Erythroblast (primary cell): Measurements from ENCODE around the gene CNKSR2.

ENCODE experiments used
- DNase-seq, 2 experiments: peaks; one replicate each; lab custom pipeline; 2025; lab: John Stamatoyannopoulos, UW
- GATA1 ChIP-seq: IDR thresholded peaks from 2 replicates; pipeline ENCODE4 v1.6.1; 2011; ENCODE audit warnings: low read depth, mild to moderate bottlenecking, control low read depth, low read length, moderate library complexity
- POLR2A ChIP-seq: IDR thresholded peaks from 2 replicates; pipeline ENCODE4 v1.6.1; 2011; ENCODE audit warnings: mild to moderate bottlenecking, low read length

Gene CNKSR2

DNA sequence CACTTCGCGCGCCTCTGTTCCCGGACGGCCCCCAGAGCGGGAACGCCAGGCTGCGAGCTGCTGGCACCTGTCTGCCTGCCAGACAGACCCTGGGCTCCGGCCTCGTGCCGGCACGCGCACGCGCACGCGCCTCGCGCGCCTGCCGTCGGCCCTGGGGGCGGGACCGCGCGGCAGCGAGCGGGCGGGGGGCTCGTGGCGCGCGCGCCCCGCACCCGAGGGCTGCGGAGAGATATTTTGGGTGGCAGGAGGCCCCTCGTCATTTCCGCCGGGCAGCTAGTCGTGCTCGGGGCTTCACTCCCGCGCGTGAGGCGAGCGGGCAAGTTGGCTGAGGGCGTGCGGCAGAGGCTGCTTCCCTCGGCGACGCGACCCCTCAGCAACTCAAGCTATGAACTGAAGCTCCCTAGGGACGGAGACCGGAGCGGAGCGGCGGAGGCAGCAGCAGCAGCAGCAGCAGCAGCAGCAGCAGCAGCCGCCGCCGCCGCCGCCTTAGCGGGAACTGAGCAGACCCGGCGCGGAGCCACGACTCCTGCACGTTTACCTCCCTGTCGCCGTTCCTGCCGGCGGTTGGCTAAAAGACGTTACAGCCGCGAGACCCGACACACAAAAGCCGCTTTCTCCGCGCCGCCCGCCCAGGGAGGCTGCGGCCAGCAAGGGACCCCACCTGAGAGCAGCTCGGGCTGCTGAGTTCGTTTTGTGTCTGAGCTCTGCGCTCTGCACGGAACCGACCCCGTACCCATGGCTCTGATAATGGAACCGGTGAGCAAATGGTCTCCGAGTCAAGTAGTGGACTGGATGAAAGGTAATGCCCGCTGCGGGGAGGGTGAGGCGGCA, at the start of gene CNKSR2:
Gene CNKSR2 (plus strand): TSS at position 256 of the 831 bp plus-strand sequence. CDS start 480 bp downstream, at position 736.
- DNase-seq = peak; percentile 29 to 42
- TF ChIP-seq GATA1 = no peak
- TF ChIP-seq POLR2A = no peak

DNA sequence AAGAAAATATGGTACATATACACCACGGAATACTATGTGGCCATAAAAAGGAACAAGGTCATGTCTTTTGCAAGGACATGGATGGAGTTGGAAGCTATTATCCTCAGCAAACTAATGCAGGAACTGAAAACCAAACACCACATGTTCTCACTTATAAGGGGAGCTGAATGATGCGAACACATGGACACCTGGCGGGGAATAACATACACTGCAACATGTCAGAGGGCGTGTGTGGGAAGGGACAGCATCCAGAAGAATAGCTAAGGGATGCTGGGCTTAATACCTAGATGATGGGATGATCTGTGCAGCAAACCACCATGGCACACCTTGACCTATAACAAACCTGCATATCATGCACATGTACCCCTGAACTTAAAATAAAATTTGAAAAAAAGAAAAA, 19.5 kb upstream of the CNKSR2 start:
- TF ChIP-seq GATA1 = no peak

DNA sequence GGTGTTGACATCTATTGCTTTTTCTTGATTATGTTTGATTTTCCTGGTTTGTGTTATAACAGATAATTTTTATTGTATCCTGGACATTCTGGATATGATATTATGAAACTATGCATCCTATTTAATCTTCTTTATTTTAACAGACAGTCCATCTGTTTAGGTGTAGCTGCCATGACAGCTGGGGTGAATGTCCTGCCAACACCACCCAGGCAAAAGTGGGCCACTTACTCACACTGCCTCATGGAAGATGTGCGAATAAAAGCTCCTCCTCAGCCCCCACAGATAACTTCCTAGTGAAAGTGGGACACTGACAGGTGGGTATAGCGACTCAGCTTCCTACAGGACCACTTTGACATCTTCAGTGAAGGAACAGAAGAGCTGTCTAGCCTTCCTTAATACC, 18.4 kb upstream of the CNKSR2 start:
- no peak for DNase-seq
- TF ChIP-seq POLR2A (no peak), GATA1 (no peak)

More for the DNA sequence above, 19.5 kb upstream of the CNKSR2 start:
- no peak for DNase-seq

- DNase-seq = no peak
- no peak for TF ChIP-seq GATA1
- no peak for TF ChIP-seq POLR2A
Measured at GRCh38 chrX:21369613-21370012, 4.6 kb upstream of the CNKSR2 start.

DNA sequence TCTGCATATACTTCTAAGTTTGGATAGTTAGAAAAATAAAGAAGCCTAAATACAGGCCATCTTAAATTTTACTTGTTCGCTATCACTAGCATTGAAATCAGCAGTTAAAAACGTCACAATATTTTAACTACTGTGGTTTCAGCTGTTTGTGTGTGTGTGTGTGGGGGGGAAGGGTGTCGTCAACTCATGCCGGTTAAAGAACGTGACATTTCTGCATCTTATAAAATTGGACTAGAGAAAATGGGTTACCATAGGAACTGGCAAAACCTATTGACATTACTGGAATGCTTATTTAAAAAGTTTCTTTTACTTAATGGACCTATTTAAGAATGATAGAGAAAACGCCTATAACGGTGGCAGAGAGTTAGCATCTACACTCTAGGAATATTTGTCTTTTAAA, 1.2 kb upstream of the CNKSR2 start:
- DNase-seq = no peak
- TF ChIP-seq POLR2A (no peak), GATA1 (no peak)

DNA sequence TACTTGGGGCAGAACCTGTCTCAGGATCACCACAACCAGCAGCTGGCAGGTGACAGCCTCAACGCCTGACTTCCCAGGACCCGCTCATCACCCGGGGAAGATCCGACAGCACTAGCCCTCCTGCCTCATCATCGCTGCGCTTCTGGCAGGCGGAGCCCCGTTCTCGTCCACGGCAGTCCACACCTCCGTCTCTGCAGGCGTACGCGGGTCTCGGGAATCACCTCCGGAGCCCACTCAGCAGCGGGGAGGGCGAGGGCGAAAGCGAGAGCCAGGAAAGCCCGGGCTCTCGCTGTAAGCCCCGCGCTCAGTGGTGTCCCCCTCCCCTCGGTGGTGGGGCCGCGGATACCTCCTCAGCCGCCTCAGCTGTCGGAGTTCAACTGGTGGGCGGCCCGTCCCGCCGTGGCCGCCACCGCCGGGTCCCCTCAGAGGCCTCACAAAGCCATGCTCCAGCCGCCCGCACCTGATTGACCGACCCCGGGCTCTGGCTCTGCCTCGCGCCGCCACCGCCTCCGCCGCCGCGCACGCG, 518 bp upstream of the CNKSR2 start:
- DNase-seq = peak in 1 of 2 experiments; percentile 3
- no peak for TF ChIP-seq POLR2A
- TF ChIP-seq GATA1 = no peak

GRCh38 chrX:21374994-21375707, 933 bp downstream of the CNKSR2 start:
- TF ChIP-seq GATA1 (no peak), POLR2A (no peak)
- DNase-seq = no peak

DNA sequence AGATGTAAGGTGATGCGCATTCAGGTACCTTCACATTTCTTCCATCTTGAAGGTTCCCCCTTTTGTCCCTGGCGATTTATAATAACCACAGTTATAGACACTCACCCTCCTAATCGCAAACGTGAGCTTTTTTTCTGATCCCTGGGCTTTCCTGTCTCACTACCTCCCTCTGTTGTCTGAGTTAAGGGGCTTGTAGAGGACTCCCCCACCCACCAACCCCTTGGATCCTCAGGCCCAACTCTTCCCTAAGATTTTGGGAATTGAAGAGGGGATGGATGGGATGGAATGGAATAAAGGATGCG, 1.4 kb downstream of the CNKSR2 start:
- TF ChIP-seq GATA1 (no peak), POLR2A (no peak)
- no peak for DNase-seq

DNA sequence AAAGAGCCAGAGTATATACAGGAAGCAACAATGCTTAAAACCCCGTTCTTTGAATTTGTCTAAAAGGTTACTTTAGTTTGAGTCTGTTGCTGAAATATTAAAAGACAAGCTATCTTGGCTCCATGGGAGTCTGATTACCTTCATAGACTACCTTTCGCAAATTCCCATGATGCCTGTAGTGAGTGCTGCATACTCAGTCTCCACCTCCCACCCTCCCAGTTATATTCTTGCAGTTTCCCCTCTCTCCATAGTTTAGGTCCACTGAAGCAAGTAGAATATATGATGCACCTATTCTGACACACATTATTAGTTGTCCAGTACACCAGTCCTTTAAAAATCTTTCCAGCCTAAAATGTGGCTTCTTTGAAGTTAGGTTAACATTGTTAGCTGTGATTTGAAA, 2.4 kb downstream of the CNKSR2 start:
- DNase-seq = no peak
- TF ChIP-seq GATA1 (no peak), POLR2A (no peak)

DNA sequence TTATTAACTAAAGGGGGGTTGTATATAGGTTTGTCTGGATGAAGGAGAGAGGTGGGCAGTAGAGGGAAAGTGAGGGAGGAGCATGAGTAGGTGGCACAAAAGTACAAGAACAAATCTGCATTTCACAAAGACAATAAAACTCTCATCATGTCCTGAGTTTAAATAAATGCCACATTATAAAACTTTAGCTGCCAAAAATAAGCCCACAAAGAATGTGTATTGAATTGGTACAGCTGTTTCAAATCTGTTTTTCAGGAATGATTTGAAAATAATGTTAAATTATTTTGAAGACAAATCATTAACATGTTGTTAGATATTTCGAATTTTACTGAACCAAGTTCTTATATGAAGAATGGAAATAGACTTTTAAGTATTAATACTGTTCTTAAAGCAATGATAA, 5.8 kb downstream of the CNKSR2 start:
- TF ChIP-seq POLR2A (no peak), GATA1 (no peak)
- no peak for DNase-seq

DNA sequence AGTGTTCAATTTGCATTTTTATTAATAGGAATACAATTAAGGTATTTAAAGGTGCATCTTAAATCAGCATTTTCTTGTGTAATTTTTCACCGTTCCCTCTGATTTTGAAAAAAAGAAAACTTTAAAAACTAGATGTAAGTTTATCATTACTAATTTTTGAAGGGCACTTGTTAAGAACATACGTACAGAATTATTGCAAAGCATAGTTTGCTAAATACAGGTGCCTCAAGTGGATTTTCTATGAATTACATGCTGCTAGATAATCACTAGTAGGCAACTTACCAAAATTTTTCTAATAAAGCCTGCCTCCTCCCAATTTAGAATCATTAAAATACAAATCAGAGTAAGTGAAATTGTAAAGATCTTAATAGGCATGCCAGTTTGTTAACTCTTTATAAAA, 8.5 kb downstream of the CNKSR2 start:
- TF ChIP-seq GATA1 (no peak), POLR2A (no peak)
- no peak for DNase-seq

DNA sequence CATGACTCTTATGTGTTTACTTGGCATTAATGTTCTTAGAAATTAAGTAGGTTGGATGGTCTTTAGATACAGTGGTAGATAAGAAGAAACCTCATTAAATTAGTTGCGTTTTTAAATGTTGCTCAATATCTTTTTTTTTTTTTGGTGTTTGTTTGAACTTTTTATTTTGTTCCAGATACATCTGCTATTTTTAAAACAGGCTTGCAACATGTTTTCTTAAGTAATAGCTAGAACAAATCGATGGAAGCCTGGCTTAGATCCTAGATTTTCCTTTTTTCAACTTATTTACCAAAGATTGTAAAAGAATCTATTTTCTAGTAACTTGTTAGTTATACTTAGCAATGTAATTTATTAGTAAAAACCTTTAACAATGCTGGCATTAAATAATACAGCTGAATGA, 9.3 kb downstream of the CNKSR2 start:
- no peak for TF ChIP-seq POLR2A
- TF ChIP-seq GATA1 = no peak
- DNase-seq = no peak

- TF ChIP-seq POLR2A (no peak), GATA1 (no peak)
- DNase-seq = no peak
Measured at GRCh38 chrX:21384178-21384577, 10.0 kb downstream of the CNKSR2 start.

GRCh38 chrX:21394792-21395191, 20.6 kb downstream of the CNKSR2 start:
- no peak for DNase-seq
- TF ChIP-seq POLR2A = no peak
- TF ChIP-seq GATA1 = no peak

DNA sequence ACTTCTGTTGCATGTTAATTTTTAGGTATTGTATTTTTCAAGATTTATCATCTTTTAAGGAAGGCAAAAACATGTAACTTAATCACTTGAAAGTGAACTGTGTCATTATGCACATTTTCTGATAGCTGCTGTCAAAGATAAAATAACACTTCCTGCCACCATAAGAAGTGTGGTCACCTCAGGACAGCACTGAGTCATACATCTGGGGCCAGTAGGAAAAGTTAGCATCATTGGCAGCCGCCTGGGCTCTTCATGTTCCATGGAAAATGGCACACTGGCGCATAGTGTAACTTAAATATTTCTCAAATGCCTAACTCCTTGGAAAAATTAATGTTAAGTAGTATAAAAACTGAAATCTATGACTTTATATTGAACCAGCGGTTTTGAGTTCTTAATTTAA, 24.2 kb downstream of the CNKSR2 start:
- peak; percentile 0 to 2 for DNase-seq
- TF ChIP-seq GATA1 (no peak), POLR2A (no peak)
